GM18502 (cell line): ENCODE measurements around the gene SFRP2.
A peak's percentile ranks its signal among the peaks of the same experiment; 100 is the strongest.

Source experiments
- ATAC-seq: cut with Tn5 transposase; IDR thresholded peaks from one replicate; pipeline ENCODE4 v1.9.1; 2021; ENCODE audit warnings: mild to moderate bottlenecking; ENCODE audit not compliant: unreplicated experiment, poor library complexity

The SFRP2 gene

DNA sequence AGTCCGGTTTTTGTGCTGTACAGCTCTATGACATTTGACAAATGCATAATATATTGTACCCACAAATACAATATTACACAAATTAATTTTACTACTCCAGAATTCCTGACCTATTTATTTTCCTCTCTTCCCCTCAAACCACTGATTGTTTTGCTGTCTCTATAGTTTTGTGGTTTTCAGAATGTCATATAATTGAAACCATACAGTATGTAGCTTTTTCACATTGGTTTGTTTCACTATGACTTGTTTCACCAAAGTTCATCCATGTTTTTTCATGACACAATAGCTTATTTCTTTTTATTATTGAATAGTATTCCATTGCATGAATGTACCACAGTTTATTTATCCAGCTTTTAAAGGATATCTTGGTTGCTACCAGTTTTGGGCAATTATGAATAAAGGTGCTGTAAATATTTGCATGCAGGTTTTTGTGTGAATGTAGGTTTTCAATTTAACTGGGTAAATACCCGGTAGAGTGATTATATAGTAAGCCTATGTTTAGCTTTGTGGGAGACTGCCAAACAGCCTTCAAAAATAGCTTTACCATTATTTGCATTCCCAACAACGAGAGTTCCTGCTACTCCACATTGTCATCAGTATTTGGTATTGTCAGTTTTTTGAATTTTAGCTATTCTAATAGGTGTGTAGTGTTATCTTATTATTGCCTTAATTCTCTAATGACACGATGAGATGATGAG is 55.0 kb downstream of the SFRP2 start:
- peak; percentile 80 for ATAC-seq

GRCh38 chr4:153731239-153731638 is 57.6 kb downstream of the SFRP2 start:
- ATAC-seq, result no peak
